Activated CD8-positive, alpha-beta T cell treated with anti-CD3 and anti-CD28 coated beads, Interleukin-2, amount 10 ng/mL, durations not matched to agents 7 days and 5 days (primary cell): ENCODE data around the gene MTR. TPM values are rescaled to one million over a fixed set of nuclear protein-coding genes. Genes with fewer than 3 reads are reported as not detected.

ENCODE experiments used
- ATAC-seq: fragments of 150-1000 bp; cut with Tn5 transposase; one replicate; pipeline ENCODE4 v1.10.0; 2021; ENCODE audit warnings: moderate library complexity
- CTCF ChIA-PET: fragments of 350-600 bp; sonication (Branson Sonifier 250); formaldehyde crosslinking; loops from one replicate; lab custom pipeline; 2021; ENCODE audit warnings: antibody characterized with exemption; lab: Charles Lee
- POLR2A ChIA-PET: fragments of 350-600 bp; sonication (Branson Sonifier 250); formaldehyde crosslinking; loops from one replicate; lab custom pipeline; 2021; ENCODE audit warnings: antibody characterized with exemption; lab: Charles Lee
- DNase-seq: peaks from one replicate; pipeline ENCODE4 v3.0.0-alpha.2; 2020
- H3K27ac Mint-ChIP-seq: one replicate; pipeline ENCODE4 v1.8.0; 2021; ENCODE audit warnings: mild to moderate bottlenecking, mixed read lengths
- H3K27me3 Mint-ChIP-seq: one replicate; pipeline ENCODE4 v1.8.0; 2021; ENCODE audit warnings: low read depth, mixed read lengths
- H3K36me3 Mint-ChIP-seq: one replicate; pipeline ENCODE4 v1.8.0; 2021; ENCODE audit warnings: low read depth, mixed read lengths
- H3K4me1 Mint-ChIP-seq: one replicate; pipeline ENCODE4 v1.8.0; 2021; ENCODE audit warnings: low read depth, mixed read lengths
- H3K4me3 Mint-ChIP-seq: one replicate; pipeline ENCODE4 v1.8.0; 2021; ENCODE audit warnings: mild to moderate bottlenecking, mixed read lengths
- H3K9me3 Mint-ChIP-seq: one replicate; pipeline ENCODE4 v1.8.0; 2022; ENCODE audit warnings: mixed read lengths; ENCODE audit not compliant: insufficient read depth
- total RNA-seq, 2 experiments: library from RNA; stranded (reverse); gene quantifications; one replicate each; pipeline ENCODE4 v1.2.3, GENCODE V29; 2021

The MTR gene
- 10 to 100 TPM; 41.7 to 44.7 TPM for total RNA-seq

DNA sequence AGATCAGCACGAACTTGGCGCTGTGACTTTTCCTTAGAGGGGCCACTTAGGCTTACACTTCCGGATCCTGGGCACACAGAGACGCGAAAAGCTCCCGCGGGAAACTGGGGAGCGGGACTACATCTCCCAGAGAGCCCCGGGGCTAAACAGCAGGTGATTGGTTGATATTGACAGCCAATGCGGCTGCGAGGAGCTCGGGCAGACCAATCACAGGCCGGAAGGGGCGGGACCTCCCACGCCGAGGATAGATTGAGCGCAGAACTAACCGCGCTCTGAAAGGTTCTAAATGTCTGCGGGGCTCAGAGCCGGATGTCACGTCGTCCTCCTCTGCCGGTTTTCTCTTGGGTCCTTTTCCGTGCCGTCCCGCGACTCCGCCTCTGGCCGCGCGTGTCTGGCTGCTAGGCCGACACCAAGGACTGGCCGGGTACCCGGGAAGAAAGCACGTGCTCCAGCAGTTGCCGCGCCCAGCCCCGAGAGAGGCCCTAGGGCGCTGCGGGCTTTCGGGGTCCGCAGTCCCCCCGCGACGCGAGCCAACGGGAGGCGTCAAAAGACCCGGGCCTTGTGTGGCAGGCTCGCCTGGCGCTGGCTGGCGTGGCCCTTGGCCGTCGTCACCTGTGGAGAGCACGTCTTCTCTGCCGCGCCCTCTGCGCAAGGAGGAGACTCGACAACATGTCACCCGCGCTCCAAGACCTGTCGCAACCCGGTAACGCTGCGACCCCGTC lies at the start of gene MTR:
Gene MTR (plus strand): TSS at position 258 of the 722 bp plus-strand sequence. CDS start 412 bp downstream, at position 670.
- H3K36me3 Mint-ChIP-seq, result peaks cover 15% of the 10 kb centered on the region
- peaks cover 29% of the 10 kb centered on the region for H3K4me1 Mint-ChIP-seq
- peak; percentile 97 for ATAC-seq
- peaks cover 8% of the 10 kb centered on the region for H3K27me3 Mint-ChIP-seq
- peak within 1 kb of the TSS; percentile 85 for H3K4me3 Mint-ChIP-seq
- peaks cover 6% of the 10 kb centered on the region for H3K9me3 Mint-ChIP-seq
- DNase-seq, result peak; percentile 98
- ChIA-PET CTCF (interaction anchor here (0.9 to 2.2 kb wide), 3 partner anchors 10 to 36 kb away, joined by 3 to 17 read pairs (median 3); no protein-coding TSS in a partner anchor), POLR2A (interaction anchor here (0.6 to 1.9 kb wide), 7 partner anchors 8 to 191 kb away, joined by 3 to 7 read pairs (median 4); partner anchors contain the start of gene HEATR1)
- H3K27ac Mint-ChIP-seq, result peak within 1 kb of the TSS; percentile 92

DNA sequence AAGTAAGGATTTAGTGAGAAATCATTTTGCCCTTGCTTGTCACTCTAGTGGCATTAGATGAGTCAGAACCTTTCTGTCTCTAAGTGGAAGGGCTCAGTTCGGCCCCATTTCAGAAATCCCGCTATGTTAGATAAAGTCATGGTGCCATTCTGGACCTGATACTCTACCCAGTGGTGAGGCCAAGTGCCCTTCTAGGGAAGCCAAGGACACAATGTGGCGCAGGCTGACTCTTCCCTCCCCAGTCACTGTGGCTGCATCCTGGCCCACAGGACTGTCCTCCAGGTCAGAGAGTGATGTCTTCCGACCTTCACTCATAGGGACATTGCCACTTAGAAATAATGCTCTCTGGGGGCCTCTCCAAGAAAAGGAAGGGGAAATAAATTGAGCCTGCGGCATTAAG lies 48.3 kb upstream of the MTR start:
- ATAC-seq (no peak), DNase-seq (no peak)
- Mint-ChIP-seq H3K27ac (no peak overlapping the region), H3K36me3 (no peaks in the 10 kb centered on the region), H3K4me3 (no peak overlapping the region), H3K4me1 (no peaks in the 10 kb centered on the region), H3K27me3 (peaks cover 4% of the 10 kb centered on the region), H3K9me3 (no peaks in the 10 kb centered on the region)
- ChIA-PET CTCF (no interaction called here), POLR2A (no interaction called here)

DNA sequence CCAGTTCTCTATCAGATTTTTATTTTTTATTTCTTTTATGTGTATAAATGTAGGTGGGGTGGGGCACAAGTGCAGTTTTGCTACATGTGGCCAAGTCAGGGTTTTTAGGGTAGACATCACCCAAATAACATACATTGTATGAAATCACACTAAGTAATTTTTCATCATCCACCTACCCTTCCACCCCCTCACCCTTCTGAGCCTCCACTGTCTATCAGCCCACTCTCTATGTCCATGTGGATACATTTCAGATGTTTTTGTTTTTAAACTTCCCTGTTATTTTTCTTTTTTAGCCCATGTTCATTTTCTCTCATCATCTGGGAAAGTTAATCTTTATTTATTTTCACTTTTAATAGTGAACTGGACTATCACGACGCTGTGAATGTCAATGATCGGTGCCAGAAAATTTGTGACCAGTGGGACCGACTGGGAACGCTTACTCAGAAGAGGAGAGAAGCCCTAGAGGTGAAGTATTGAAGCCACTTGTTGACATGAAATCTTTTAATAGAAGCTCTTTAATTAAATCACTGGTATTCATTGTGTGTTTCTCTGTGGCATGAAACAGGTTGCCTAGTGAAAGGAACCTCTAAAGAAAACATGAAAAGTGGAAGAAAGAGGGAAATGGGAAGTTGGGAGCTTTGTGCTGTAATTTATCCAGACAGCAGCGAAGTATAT lies 47.6 kb upstream of the MTR start:
- no peak overlapping the region for H3K4me3 Mint-ChIP-seq
- CTCF ChIA-PET, result interaction anchor here (1.1 kb wide), 1 partner anchor 12 kb away, joined by 4 read pairs; no protein-coding TSS in a partner anchor

GRCh38 chr1:236748268-236748870 lies 46.7 kb upstream of the MTR start:
- Mint-ChIP-seq H3K27ac (no peak overlapping the region), H3K4me1 (no peaks in the 10 kb centered on the region), H3K36me3 (no peaks in the 10 kb centered on the region), H3K27me3 (peaks cover 4% of the 10 kb centered on the region), H3K9me3 (no peaks in the 10 kb centered on the region), H3K4me3 (no peak overlapping the region)
- POLR2A ChIA-PET, result no interaction called here
- ATAC-seq, result no peak
- no peak for DNase-seq
- CTCF ChIA-PET, result interaction anchor here (0.9 to 1.1 kb wide), 2 partner anchors 11 kb away, joined by 4 to 7 read pairs; no protein-coding TSS in a partner anchor

More for the DNA sequence above, 47.6 kb upstream of the MTR start:
- POLR2A ChIA-PET, result no interaction called here
- Mint-ChIP-seq H3K4me1 (no peaks in the 10 kb centered on the region), H3K27ac (no peak overlapping the region), H3K9me3 (no peaks in the 10 kb centered on the region), H3K36me3 (no peaks in the 10 kb centered on the region), H3K27me3 (peaks cover 4% of the 10 kb centered on the region)
- DNase-seq (no peak), ATAC-seq (no peak)

- Mint-ChIP-seq H3K27me3 (peaks cover 4% of the 10 kb centered on the region), H3K27ac (no peak overlapping the region), H3K4me3 (no peak overlapping the region), H3K9me3 (no peaks in the 10 kb centered on the region), H3K4me1 (no peaks in the 10 kb centered on the region), H3K36me3 (no peaks in the 10 kb centered on the region)
- CTCF ChIA-PET, result interaction anchor here (1.4 kb wide), 1 partner anchor 9 kb away, joined by 3 read pairs; no protein-coding TSS in a partner anchor
- no peak for ATAC-seq
- no peak for DNase-seq
- POLR2A ChIA-PET, result no interaction called here
Observed at GRCh38 chr1:236750928-236751327, 44.2 kb upstream of the MTR start.

GRCh38 chr1:236751385-236751784 lies 43.7 kb upstream of the MTR start:
- CTCF ChIA-PET, result no interaction called here
- H3K4me1 Mint-ChIP-seq, result no peaks in the 10 kb centered on the region

DNA sequence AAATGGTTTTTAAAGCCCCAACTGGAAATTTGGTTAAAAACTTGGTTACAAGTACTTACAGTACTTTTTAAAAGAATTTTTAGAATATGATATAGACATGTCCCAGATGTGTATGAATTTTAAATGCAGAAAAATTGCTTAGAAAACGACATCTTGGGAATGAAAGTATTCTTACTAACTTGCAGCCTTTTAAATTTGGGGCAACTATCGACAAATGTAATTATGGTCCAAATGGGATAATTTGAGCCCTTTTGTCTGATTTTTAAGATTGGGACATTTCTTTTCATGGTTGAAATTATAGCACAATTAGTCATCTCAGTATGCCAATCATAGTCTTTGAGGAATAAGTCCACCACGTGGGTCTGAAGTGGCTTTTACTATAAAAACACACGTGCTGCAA lies 43.2 kb upstream of the MTR start:
- Mint-ChIP-seq H3K36me3 (no peaks in the 10 kb centered on the region), H3K27ac (no peak overlapping the region), H3K9me3 (no peaks in the 10 kb centered on the region), H3K4me3 (no peak overlapping the region), H3K4me1 (no peaks in the 10 kb centered on the region), H3K27me3 (peaks cover 4% of the 10 kb centered on the region)
- DNase-seq (no peak), ATAC-seq (no peak)
- POLR2A ChIA-PET, result no interaction called here
- CTCF ChIA-PET, result no interaction called here

More at GRCh38 chr1:236751385-236751784, 43.7 kb upstream of the MTR start:
- no peaks in the 10 kb centered on the region for H3K9me3 Mint-ChIP-seq
- H3K27me3 Mint-ChIP-seq, result peaks cover 4% of the 10 kb centered on the region
- H3K27ac Mint-ChIP-seq, result no peak overlapping the region
- DNase-seq, result no peak
- ATAC-seq, result no peak
- no peaks in the 10 kb centered on the region for H3K36me3 Mint-ChIP-seq
- POLR2A ChIA-PET, result no interaction called here
- no peak overlapping the region for H3K4me3 Mint-ChIP-seq

GRCh38 chr1:236753516-236753915 lies 41.6 kb upstream of the MTR start:
- ATAC-seq (no peak), DNase-seq (no peak)
- no peaks in the 10 kb centered on the region for H3K9me3 Mint-ChIP-seq
- peaks cover 2% of the 10 kb centered on the region for H3K27me3 Mint-ChIP-seq
- no peaks in the 10 kb centered on the region for H3K4me1 Mint-ChIP-seq
- no peak overlapping the region for H3K27ac Mint-ChIP-seq
- ChIA-PET POLR2A (no interaction called here), CTCF (interaction anchor here (0.6 to 1.2 kb wide), 3 partner anchors 109 to 808 kb away, joined by 3 to 6 read pairs (median 6); no protein-coding TSS in a partner anchor)
- H3K36me3 Mint-ChIP-seq, result no peaks in the 10 kb centered on the region
- H3K4me3 Mint-ChIP-seq, result no peak overlapping the region

DNA sequence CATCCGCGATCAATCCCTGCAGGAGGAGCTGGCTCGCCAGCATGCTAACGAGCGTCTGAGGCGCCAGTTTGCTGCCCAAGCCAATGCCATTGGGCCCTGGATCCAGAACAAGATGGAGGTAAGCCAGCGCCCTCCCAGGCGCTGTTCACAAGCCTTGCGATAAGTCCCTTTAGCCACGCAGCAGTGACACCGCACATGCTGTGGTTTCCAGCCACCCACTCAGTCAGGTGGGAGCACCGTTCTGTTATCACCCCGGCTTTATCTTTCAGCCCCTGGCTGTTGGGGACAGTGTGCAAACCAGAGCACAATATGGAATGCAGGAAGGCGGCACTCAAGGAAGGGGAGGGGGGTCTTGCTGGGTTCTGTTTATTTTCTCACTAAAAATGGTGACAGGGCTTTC lies 41.1 kb upstream of the MTR start:
- H3K27me3 Mint-ChIP-seq, result peaks cover 2% of the 10 kb centered on the region
- no peak overlapping the region for H3K27ac Mint-ChIP-seq
- ChIA-PET CTCF (interaction anchor here (1.0 to 1.2 kb wide), 2 partner anchors 633 to 808 kb away, joined by 6 read pairs; no protein-coding TSS in a partner anchor), POLR2A (no interaction called here)
- H3K36me3 Mint-ChIP-seq, result no peaks in the 10 kb centered on the region
- H3K4me3 Mint-ChIP-seq, result no peak overlapping the region
- H3K9me3 Mint-ChIP-seq, result no peaks in the 10 kb centered on the region
- ATAC-seq (no peak), DNase-seq (no peak)
- H3K4me1 Mint-ChIP-seq, result no peaks in the 10 kb centered on the region

DNA sequence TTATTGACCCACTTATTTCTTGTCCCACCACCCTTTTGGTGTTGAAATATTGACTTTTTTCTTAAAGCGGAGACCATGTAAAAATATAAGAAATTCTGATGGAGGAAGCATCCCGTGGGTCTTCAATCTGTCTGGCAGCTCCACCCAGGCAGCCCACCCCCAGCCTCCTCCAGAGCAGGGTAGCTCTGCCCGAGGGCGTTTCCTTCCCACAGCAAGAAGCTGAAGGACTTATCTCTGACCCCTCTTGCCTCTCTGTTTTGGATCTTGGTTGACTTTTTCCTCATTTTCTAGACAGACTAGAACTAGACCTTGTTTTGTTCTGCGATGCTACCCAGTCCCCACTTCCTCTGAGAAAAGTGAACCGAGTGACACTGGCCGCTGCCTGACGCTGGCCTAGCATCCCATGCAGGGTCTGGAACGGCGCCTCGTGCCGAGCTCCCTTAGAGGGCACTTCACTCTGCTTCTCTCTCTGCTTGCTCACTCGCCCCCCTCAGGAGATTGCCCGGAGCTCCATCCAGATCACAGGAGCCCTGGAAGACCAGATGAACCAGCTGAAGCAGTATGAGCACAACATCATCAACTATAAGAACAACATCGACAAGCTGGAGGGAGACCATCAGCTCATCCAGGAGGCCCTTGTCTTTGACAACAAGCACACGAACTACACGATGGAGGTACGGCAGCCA lies 40.4 kb upstream of the MTR start:
- Mint-ChIP-seq H3K27ac (no peak overlapping the region), H3K4me1 (peaks cover 1% of the 10 kb centered on the region), H3K9me3 (no peaks in the 10 kb centered on the region), H3K36me3 (no peaks in the 10 kb centered on the region), H3K4me3 (no peak overlapping the region), H3K27me3 (peaks cover under 1% of the 10 kb centered on the region)
- no peak for DNase-seq
- ChIA-PET CTCF (no interaction called here), POLR2A (interaction anchor here (0.8 kb wide), 1 partner anchor 415 kb away, joined by 3 read pairs; no protein-coding TSS in a partner anchor)
- no peak for ATAC-seq

DNA sequence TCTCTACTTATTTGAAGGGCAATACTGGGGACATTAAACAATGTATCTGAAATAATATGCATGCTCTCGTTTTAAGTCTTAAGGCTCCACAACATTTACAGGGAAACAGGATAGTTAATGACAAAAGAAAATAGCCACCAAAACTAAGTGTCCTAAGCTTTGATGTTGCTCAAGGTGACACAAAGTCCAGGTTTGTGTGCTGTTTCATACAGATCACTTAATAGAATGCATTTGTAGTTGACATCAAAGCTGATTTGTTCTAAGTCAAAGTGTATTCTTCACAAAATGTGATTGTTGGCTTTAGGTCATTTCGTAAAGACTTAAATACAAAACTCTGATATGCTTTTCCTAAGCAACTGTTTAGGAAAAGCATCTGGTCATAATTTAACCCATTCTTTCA lies 37.5 kb upstream of the MTR start:
- Mint-ChIP-seq H3K4me3 (no peak overlapping the region), H3K4me1 (peaks cover 1% of the 10 kb centered on the region), H3K9me3 (no peaks in the 10 kb centered on the region), H3K27ac (no peak overlapping the region), H3K27me3 (no peaks in the 10 kb centered on the region), H3K36me3 (no peaks in the 10 kb centered on the region)
- ATAC-seq (no peak), DNase-seq (no peak)
- POLR2A ChIA-PET, result no interaction called here
- CTCF ChIA-PET, result interaction anchor here (2.9 to 4.0 kb wide), 4 partner anchors 10 to 112 kb away, joined by 15 to 32 read pairs (median 16); partner anchors contain the start of gene MTR
